Activated CD4-positive, alpha-beta T cell treated with anti-CD3 and anti-CD28 coated beads for 36 hours (primary cell): ENCODE data around the gene PLCB3. TPM values are rescaled to one million over a fixed set of nuclear protein-coding genes. Genes with fewer than 3 reads are reported as not detected.
A peak's percentile ranks its signal among the peaks of the same experiment; 100 is the strongest.
"Not testable (repeated sequence)": the region's sequence is repeated elsewhere in the genome, so short reads cannot be mapped to it uniquely, and the experiment has no call there.

Experiments used
- ATAC-seq: fragments of 200-7000 bp; cut with Tn5 transposase; one replicate; pipeline ENCODE4 v1.10.0; 2021; ENCODE audit warnings: mild to moderate bottlenecking, moderate library complexity
- CTCF ChIA-PET: fragments of 350-600 bp; sonication (Branson Sonifier 250); formaldehyde crosslinking; loops from one replicate; lab custom pipeline; 2021; ENCODE audit warnings: antibody characterized with exemption; lab: Charles Lee
- POLR2A ChIA-PET: fragments of 350-600 bp; sonication (Branson Sonifier 250); formaldehyde crosslinking; loops from one replicate; lab custom pipeline; 2021; ENCODE audit warnings: antibody characterized with exemption, inconsistent platforms; lab: Charles Lee
- DNase-seq: peaks from one replicate; pipeline ENCODE4 v3.0.0-alpha.2; 2020
- H3K27ac Mint-ChIP-seq: one replicate; pipeline ENCODE4 v1.8.0; 2021; ENCODE audit warnings: mixed read lengths
- H3K27me3 Mint-ChIP-seq: one replicate; pipeline ENCODE4 v1.8.0; 2021; ENCODE audit warnings: mixed read lengths
- H3K36me3 Mint-ChIP-seq: one replicate; pipeline ENCODE4 v1.8.0; 2021; ENCODE audit warnings: low read depth, mixed read lengths
- H3K4me1 Mint-ChIP-seq: one replicate; pipeline ENCODE4 v1.8.0; 2021; ENCODE audit warnings: mixed read lengths
- H3K4me3 Mint-ChIP-seq: one replicate; pipeline ENCODE4 v1.8.0; 2021; ENCODE audit warnings: mild to moderate bottlenecking, moderate library complexity, mixed read lengths
- H3K9me3 Mint-ChIP-seq: one replicate; pipeline ENCODE4 v1.8.0; 2021; ENCODE audit warnings: low read depth, mixed read lengths
- intact Hi-C, 2 experiments: fragments of 100-400 bp; cut with DNase I in 1 of 2; cut with micrococcal nuclease in 1 of 2; formaldehyde crosslinking; loops; one replicate each; pipeline versions ENCODE4 v1.14.2 to v1.15.1; 2022 to 2024; cut with DNase I, micrococcal nuclease
- total RNA-seq, 2 experiments: library from RNA; stranded (reverse); gene quantifications; one replicate each; pipeline ENCODE4 v1.2.3, GENCODE V29; 2021

Gene PLCB3
- total RNA-seq, 2 experiments from 2014 or later, result 9.0 to 10.9 TPM

GRCh38 chr11:64315667-64316526 is 64.6 kb downstream of the PLCB3 start:
- DNase-seq, H3K9me3 Mint-ChIP-seq, ATAC-seq, H3K27me3 Mint-ChIP-seq: not testable (repeated sequence)
- ChIA-PET CTCF (interaction anchor here (0.6 to 3.3 kb wide), 5 partner anchors 12 to 90 kb away, joined by 3 to 36 read pairs (median 4); partner anchors contain the start of genes ESRRA and NUDT22), POLR2A (interaction anchor here (0.5 to 0.8 kb wide), 3 partner anchors 364 to 1602 kb away, joined by 3 to 4 read pairs (median 3); no protein-coding TSS in a partner anchor)
- H3K4me1 Mint-ChIP-seq, result peaks cover 33% of the 10 kb centered on the region
- peak overlapping the region; percentile 97 for H3K4me3 Mint-ChIP-seq
- intact Hi-C loops, result loop anchor here (2.0 to 5.0 kb wide), 4 partner anchors 41 to 1589 kb away; partner anchors contain the start of genes HNRNPUL2 (in 1 of the 2), OTUB1 (in 1 of the 2), RPS6KA4 (in 1 of the 2) and SAC3D1 (in 1 of the 2)
- peak overlapping the region; percentile 99 for H3K27ac Mint-ChIP-seq
- H3K36me3 Mint-ChIP-seq, result peaks cover 28% of the 10 kb centered on the region

- H3K4me3 Mint-ChIP-seq, result peak overlapping the region; percentile 97
Measured at GRCh38 chr11:64316672-64317324, 65.5 kb downstream of the PLCB3 start.

GRCh38 chr11:64317325-64317960 is 66.1 kb downstream of the PLCB3 start, which contains the start of gene TRMT112:
Gene TRMT112 (minus strand): TSS chr11:64317559. CDS start chr11:64317526, 33 bp downstream.
- Mint-ChIP-seq H3K9me3 (no peaks in the 10 kb centered on the region), H3K4me3 (peak within 1 kb of the TSS; percentile 97), H3K4me1 (peaks cover 31% of the 10 kb centered on the region), H3K36me3 (peaks cover 35% of the 10 kb centered on the region), H3K27ac (peak within 1 kb of the TSS; percentile 99), H3K27me3 (no peaks in the 10 kb centered on the region)
- ChIA-PET CTCF (interaction anchor here (0.6 to 3.3 kb wide), 20 partner anchors 10 to 1634 kb away, joined by 3 to 36 read pairs (median 4); partner anchors contain the start of genes CATSPERZ, ESRRA, FERMT3 and FKBP2), POLR2A (interaction anchor here (0.6 to 1.7 kb wide), 19 partner anchors 13 to 1652 kb away, joined by 3 to 18 read pairs (median 5); partner anchors contain the start of genes C11orf98, CSKMT, ESRRA and FERMT3)
- intact Hi-C loops, result loop anchor here (1.0 to 5.0 kb wide), 11 partner anchors 12 to 1590 kb away; partner anchors contain the start of genes ESRRA (in 2 of the 2), BAD (in 1 of the 2), CCDC88B (in 1 of the 2) and FKBP2 (in 1 of the 2)
- ATAC-seq (peak; percentile 85), DNase-seq (peak; percentile 98)

More at GRCh38 chr11:64316672-64317324, 65.5 kb downstream of the PLCB3 start:
- Mint-ChIP-seq H3K27ac (peak overlapping the region; percentile 99), H3K36me3 (peaks cover 33% of the 10 kb centered on the region), H3K9me3 (no peaks in the 10 kb centered on the region), H3K27me3 (no peaks in the 10 kb centered on the region), H3K4me1 (peaks cover 31% of the 10 kb centered on the region)
- ATAC-seq (peak; percentile 3), DNase-seq (peak; percentile 55)
- ChIA-PET CTCF (interaction anchor here (0.6 to 3.3 kb wide), 11 partner anchors 13 to 1633 kb away, joined by 3 to 36 read pairs (median 5); partner anchors contain the start of genes CATSPERZ, ESRRA, FKBP2 and NUDT22), POLR2A (interaction anchor here (0.6 to 1.7 kb wide), 11 partner anchors 15 to 1603 kb away, joined by 3 to 18 read pairs (median 5); partner anchors contain the start of genes FERMT3, SF1 and STIP1)
- intact Hi-C loops, result loop anchor here (1.0 to 5.0 kb wide), 11 partner anchors 11 to 1589 kb away; partner anchors contain the start of genes ESRRA (in 2 of the 2), BAD (in 1 of the 2), CCDC88B (in 1 of the 2) and FKBP2 (in 1 of the 2)

GRCh38 chr11:64317961-64318765 is 66.8 kb downstream of the PLCB3 start, which contains the start of gene PRDX5:
Gene PRDX5 (plus strand): TSS chr11:64318121. CDS start chr11:64318216, 95 bp downstream.
- Mint-ChIP-seq H3K36me3 (peaks cover 35% of the 10 kb centered on the region), H3K9me3 (no peaks in the 10 kb centered on the region), H3K4me1 (peaks cover 26% of the 10 kb centered on the region), H3K4me3 (peak within 1 kb of the TSS; percentile 97), H3K27ac (peak within 1 kb of the TSS; percentile 99), H3K27me3 (no peaks in the 10 kb centered on the region)
- CTCF ChIA-PET, result interaction anchor here (0.6 to 3.3 kb wide), 20 partner anchors 10 to 133 kb away, joined by 3 to 36 read pairs (median 4); partner anchors contain the start of genes CATSPERZ, ESRRA, FERMT3 and FKBP2
- intact Hi-C loops, result loop anchor here (1.0 to 5.0 kb wide), 16 partner anchors 13 to 1591 kb away; partner anchors contain the start of genes CCDC88B (in 2 of the 2), ESRRA (in 2 of the 2), RPS6KA4 (in 2 of the 2) and BAD (in 1 of the 2)
- POLR2A ChIA-PET, result interaction anchor here (0.6 to 1.7 kb wide), 19 partner anchors 13 to 1653 kb away, joined by 3 to 18 read pairs (median 5); partner anchors contain the start of genes C11orf98, CSKMT, ESRRA and FERMT3
- DNase-seq (peak; percentile 97), ATAC-seq (peak; percentile 84)

Other genes with a start within 250 kb of the PLCB3 start
- under 1 TPM; 0.21 to 0.25 TPM for gene FLRT1, start 215.6 kb upstream of the PLCB3 start, total RNA-seq
- 10 to 100 TPM; 26.4 to 28.6 TPM for gene MACROD1, start 85.4 kb upstream of the PLCB3 start, total RNA-seq
- 100 to 1,000 TPM; 398 to 403 TPM for gene STIP1, start 65.4 kb upstream of the PLCB3 start, total RNA-seq
- gene FERMT3, start 44.8 kb upstream of the PLCB3 start, total RNA-seq, result 100 to 1,000 TPM; 182 to 184 TPM
- 10 to 100 TPM; 23.9 to 27.1 TPM for gene TRPT1, start 25.3 kb upstream of the PLCB3 start, total RNA-seq
- 10 to 100 TPM; 61.8 to 74.1 TPM for gene NUDT22, start 25.3 kb upstream of the PLCB3 start, total RNA-seq
- gene DNAJC4, start 21.0 kb upstream of the PLCB3 start, total RNA-seq, result 10 to 100 TPM; 21.9 to 23.1 TPM
- 10 to 100 TPM; 80.0 to 80.3 TPM for gene VEGFB, start 16.9 kb upstream of the PLCB3 start, total RNA-seq
- 10 to 100 TPM; 19.9 to 21.3 TPM for gene FKBP2, start 10.4 kb upstream of the PLCB3 start, total RNA-seq
- 100 to 1,000 TPM; 261 to 267 TPM for gene PPP1R14B, start 4.6 kb upstream of the PLCB3 start, total RNA-seq
- 10 to 100 TPM; 21.3 to 22.9 TPM for gene BAD, start 33.1 kb downstream of the PLCB3 start, total RNA-seq
- 10 to 100 TPM; 23.6 to 27.2 TPM for gene GPR137, start 34.3 kb downstream of the PLCB3 start, total RNA-seq
- not detected for gene KCNK4, start 39.8 kb downstream of the PLCB3 start, total RNA-seq
- under 1 TPM in 1 of 2 experiments, not detected in 1; 0.39 TPM for gene CATSPERZ, start 48.8 kb downstream of the PLCB3 start, total RNA-seq
- gene ESRRA, start 54.0 kb downstream of the PLCB3 start, total RNA-seq, result 10 to 100 TPM; 19.0 to 29.6 TPM
- gene TRMT112, start 66.0 kb downstream of the PLCB3 start, total RNA-seq, result 100 to 1,000 TPM; 185 to 243 TPM
- 100 to 1,000 TPM; 110 to 142 TPM for gene PRDX5, start 66.6 kb downstream of the PLCB3 start, total RNA-seq
- gene CCDC88B, start 88.7 kb downstream of the PLCB3 start, total RNA-seq, result 10 to 100 TPM; 58.4 to 71.3 TPM
- gene RPS6KA4, start 107.6 kb downstream of the PLCB3 start, total RNA-seq, result 10 to 100 TPM; 22.0 to 30.2 TPM